ENCODE data around the gene ACIN1. TPM values are rescaled to one million over a fixed set of nuclear protein-coding genes. Genes with fewer than 3 reads are reported as not detected.

ACIN1 gene
- total and polyA plus RNA-seq, 9 donors = 72.5 to 157 (median 131) TPM

DNA sequence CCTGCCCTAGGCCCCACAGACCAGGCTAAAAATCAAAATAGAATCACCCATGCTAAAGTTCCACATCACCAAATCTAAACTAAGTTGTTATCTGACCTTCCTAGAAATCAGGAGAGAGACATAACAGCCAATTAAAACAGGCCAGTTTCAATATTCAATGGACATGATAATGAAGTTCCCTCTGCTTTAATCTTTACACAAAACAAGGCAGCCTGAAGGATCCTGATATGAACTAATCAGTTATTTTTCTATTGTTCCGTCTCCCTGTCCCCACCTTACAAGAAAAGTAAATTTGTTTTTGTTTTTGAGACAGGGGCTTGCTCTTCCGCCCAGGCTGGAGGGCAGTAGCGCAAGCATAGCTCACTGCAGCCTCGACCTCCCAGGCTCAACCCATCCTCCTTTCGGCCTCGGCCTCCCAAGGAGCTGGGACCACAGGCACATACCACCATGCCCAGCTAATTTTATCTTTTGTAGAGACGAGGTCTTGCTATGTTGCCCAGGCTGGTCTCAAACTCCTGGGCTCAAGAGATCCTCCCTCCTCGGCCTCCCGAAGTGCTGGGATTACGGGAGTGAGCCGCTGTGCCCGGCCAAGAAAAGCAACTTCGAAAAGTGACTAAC, 29.5 kb upstream of the ACIN1 start:
- no peak for DNase-seq
- no peaks in the 10 kb centered on the region for H3K36me3 ChIP-seq (ENCODE audit: control insufficient read depth, insufficient read depth, low read length)
- H3K4me1 ChIP-seq (ENCODE audit: control insufficient read depth, insufficient read depth, low read length) = peaks cover 13% of the 10 kb centered on the region
- H3K4me3 ChIP-seq (ENCODE audit: low read length) = no peak overlapping the region
- no peak overlapping the region for H3K27ac ChIP-seq (ENCODE audit: low read length)
- WGBS (ENCODE audit: insufficient coverage) = 96% methylated on average over 9 of the region's 13 CpGs
- H3K9me3 ChIP-seq (replicated peaks; ENCODE audit: control insufficient read depth, low read depth, low read length) = no peaks in the 10 kb centered on the region
- H3K27me3 ChIP-seq (ENCODE audit: control insufficient read depth, insufficient read depth, low read length) = no peaks in the 10 kb centered on the region

DNA sequence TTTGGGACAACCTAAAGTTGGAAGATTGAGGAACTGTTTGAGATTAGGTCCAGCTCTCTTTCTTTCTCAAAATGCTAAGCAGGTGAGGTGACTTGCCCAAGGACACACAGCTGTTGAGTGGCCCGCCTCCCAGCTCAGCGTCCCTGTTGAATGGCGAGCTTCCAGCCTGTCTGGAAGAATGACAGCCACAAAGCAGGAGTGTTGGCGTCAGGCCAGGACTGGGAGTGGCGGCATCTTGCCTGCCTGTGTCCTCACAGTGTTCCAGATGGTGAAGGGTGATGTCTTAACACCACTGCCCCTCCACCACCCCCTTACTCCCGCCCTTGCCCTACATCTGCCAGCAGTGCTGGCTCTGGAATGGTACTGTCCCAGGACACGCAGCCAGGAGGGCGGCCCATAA, 28.5 kb upstream of the ACIN1 start:
- Histone ChIP-seq H3K36me3 (ENCODE audit: control insufficient read depth, insufficient read depth, low read length) (no peaks in the 10 kb centered on the region), H3K9me3 (replicated peaks; ENCODE audit: control insufficient read depth, low read depth, low read length) (no peaks in the 10 kb centered on the region), H3K27ac (ENCODE audit: low read length) (no peak overlapping the region), H3K4me1 (ENCODE audit: control insufficient read depth, insufficient read depth, low read length) (peaks cover 13% of the 10 kb centered on the region), H3K4me3 (ENCODE audit: low read length) (no peak overlapping the region), H3K27me3 (ENCODE audit: control insufficient read depth, insufficient read depth, low read length) (no peaks in the 10 kb centered on the region)
- WGBS (ENCODE audit: insufficient coverage) = 66% methylated on average over 6 of the region's 8 CpGs
- DNase-seq = peak; percentile 32

DNA sequence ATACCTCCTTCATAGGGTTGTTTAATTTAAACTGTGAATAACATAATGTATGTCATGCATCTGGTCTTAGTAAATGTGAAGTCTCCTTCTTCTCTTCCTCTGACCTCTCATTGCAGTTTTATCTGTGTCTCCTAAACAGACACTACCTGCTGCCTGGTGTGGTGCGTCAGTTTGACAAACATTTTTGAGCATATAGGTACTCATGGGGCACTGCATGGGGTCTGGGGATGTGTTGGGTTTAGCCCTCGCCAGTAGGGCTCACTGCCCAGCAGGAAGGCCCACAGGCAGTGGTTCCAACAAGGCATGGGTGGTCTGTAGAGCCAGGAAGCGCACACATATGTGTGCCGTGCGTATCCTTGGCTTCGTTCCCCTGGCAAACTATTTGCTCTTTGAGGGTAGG, 27.1 kb upstream of the ACIN1 start:
- no peaks in the 10 kb centered on the region for H3K9me3 ChIP-seq (replicated peaks; ENCODE audit: control insufficient read depth, low read depth, low read length)
- H3K4me3 ChIP-seq (ENCODE audit: low read length) = no peak overlapping the region
- no peak overlapping the region for H3K27ac ChIP-seq (ENCODE audit: low read length)
- WGBS (ENCODE audit: insufficient coverage) = 81% methylated on average over 4 of the region's 6 CpGs
- no peaks in the 10 kb centered on the region for H3K36me3 ChIP-seq (ENCODE audit: control insufficient read depth, insufficient read depth, low read length)
- H3K4me1 ChIP-seq (ENCODE audit: control insufficient read depth, insufficient read depth, low read length) = peaks cover 13% of the 10 kb centered on the region
- DNase-seq = no peak
- no peaks in the 10 kb centered on the region for H3K27me3 ChIP-seq (ENCODE audit: control insufficient read depth, insufficient read depth, low read length)

DNA sequence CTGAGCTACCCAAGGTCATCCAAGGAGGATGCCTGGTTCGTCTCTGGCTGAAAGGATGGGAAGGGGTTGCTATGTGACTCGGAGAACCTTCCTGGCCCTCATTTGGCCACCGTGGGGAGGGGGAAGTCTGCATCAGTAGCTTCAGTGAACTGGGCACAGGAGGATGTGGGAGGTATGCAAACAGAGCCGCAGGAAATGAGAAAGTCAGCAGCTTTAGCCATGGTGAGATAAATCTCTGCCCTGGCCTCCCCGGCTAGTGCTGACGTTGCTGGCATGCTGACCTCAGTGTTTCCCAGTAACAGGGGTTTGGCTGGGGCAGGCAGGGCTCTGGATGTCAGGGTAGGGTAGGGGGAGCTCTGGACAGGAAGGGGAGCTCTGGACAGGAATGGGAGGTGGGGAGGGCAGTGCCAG, 26.4 kb upstream of the ACIN1 start:
- Histone ChIP-seq H3K9me3 (replicated peaks; ENCODE audit: control insufficient read depth, low read depth, low read length) (no peaks in the 10 kb centered on the region), H3K4me1 (ENCODE audit: control insufficient read depth, insufficient read depth, low read length) (peaks cover 13% of the 10 kb centered on the region), H3K27me3 (ENCODE audit: control insufficient read depth, insufficient read depth, low read length) (no peaks in the 10 kb centered on the region), H3K27ac (ENCODE audit: low read length) (peak overlapping the region; percentile 35), H3K4me3 (ENCODE audit: low read length) (no peak overlapping the region), H3K36me3 (ENCODE audit: control insufficient read depth, insufficient read depth, low read length) (no peaks in the 10 kb centered on the region)
- 46% methylated on average over 6 of the region's 6 CpGs for WGBS (ENCODE audit: insufficient coverage)
- peak; percentile 44 for DNase-seq

DNA sequence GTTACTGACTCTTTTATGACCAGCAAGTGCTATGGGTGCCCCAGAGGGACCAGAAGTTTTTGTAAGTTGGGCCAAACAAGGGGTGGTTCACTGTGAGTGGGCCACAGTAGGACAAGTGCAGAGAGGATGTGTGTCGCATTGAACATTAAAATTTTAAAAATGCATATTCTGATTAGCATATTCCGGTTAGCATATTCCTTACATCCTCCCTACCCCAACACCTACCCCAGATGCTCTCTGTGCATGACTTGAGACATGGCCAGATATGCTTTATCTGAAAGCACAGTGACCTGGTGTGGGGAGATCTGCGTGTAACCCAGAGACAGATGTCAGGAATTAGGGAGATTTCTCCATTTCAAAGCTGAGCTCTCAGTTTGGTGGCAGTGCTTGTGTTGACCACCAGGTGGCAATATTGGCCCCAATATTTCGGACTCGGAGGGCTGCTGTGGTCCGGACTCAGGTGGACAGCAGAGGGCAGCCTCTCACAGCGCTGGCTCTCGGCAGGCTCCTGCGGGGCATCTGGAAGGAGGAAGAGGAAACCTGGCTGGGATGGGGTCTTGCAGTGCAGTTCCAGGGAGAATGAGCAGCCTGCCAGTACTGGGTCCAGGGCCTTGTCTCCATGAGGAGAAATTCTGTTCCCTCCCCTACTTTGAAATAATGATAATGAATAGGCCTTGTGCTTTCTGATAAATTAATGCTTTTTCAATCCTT, 25.8 kb upstream of the ACIN1 start:
- no peak overlapping the region for H3K4me3 ChIP-seq (ENCODE audit: low read length)
- H3K36me3 ChIP-seq (ENCODE audit: control insufficient read depth, insufficient read depth, low read length) = no peaks in the 10 kb centered on the region
- no peaks in the 10 kb centered on the region for H3K27me3 ChIP-seq (ENCODE audit: control insufficient read depth, insufficient read depth, low read length)
- peaks cover 13% of the 10 kb centered on the region for H3K4me1 ChIP-seq (ENCODE audit: control insufficient read depth, insufficient read depth, low read length)
- peak; percentile 92 for DNase-seq
- WGBS (ENCODE audit: insufficient coverage) = 0% methylated on average over 1 of the region's 9 CpGs
- H3K9me3 ChIP-seq (replicated peaks; ENCODE audit: control insufficient read depth, low read depth, low read length) = no peaks in the 10 kb centered on the region
- H3K27ac ChIP-seq (ENCODE audit: low read length) = peak overlapping the region; percentile 35

DNA sequence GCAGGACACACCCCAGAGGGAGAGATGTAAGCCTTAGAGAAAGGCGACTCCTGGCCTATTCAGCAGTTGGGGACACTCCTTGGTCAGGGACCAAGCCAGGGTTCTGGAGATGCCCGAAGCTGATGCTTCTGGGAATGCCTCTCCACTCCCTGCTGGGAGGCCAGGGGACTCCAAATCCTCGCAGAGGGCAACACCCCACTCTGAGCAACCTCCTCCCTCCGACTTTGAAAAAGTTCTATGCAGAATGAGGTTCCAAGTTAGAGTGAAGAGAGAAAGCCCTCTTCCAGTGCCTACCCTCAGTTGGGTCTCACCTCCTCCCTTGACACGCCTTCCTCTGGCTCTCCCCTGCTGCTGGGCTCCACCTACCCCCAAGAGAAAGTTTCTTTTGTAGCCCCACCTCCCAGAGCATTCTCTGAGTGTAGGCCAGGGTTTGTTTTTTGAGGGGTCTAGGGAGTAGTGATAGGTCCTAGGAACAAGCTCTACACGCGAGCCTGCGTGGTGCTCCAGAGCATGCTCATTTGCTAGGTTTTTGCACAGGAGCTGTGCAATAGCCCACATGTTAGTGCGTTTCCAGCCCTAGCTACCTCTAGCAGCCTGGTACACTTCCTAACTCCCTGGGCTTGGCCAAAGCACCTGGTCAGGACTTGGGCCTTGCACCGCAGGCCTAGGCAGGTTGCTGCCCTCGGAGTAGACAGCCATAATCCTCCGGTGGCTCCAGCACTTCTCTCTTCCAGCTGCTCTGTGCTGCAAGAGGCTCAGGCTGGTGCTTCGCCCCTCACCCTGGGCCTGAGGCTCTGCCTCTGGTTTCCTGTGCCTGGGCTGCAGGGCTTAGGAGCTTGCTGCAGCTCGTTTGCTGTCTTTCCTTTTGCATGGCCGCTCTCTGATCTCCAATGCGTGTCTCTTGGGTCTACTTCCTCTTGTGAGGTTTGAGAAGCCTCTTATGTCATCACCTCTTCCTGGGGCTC, 24.7 kb upstream of the ACIN1 start:
- Histone ChIP-seq H3K27ac (ENCODE audit: low read length) (no peak overlapping the region), H3K4me1 (ENCODE audit: control insufficient read depth, insufficient read depth, low read length) (peaks cover 13% of the 10 kb centered on the region), H3K9me3 (replicated peaks; ENCODE audit: control insufficient read depth, low read depth, low read length) (no peaks in the 10 kb centered on the region), H3K4me3 (ENCODE audit: low read length) (no peak overlapping the region), H3K27me3 (ENCODE audit: control insufficient read depth, insufficient read depth, low read length) (no peaks in the 10 kb centered on the region), H3K36me3 (ENCODE audit: control insufficient read depth, insufficient read depth, low read length) (no peaks in the 10 kb centered on the region)
- DNase-seq = peak; percentile 44
- WGBS (ENCODE audit: insufficient coverage) = 54% methylated on average over 9 of the region's 16 CpGs

- Histone ChIP-seq H3K36me3 (ENCODE audit: control insufficient read depth, insufficient read depth, low read length) (no peaks in the 10 kb centered on the region), H3K27me3 (ENCODE audit: control insufficient read depth, insufficient read depth, low read length) (peaks cover 3% of the 10 kb centered on the region), H3K4me3 (ENCODE audit: low read length) (no peak within 1 kb of the TSS), H3K27ac (ENCODE audit: low read length) (no peak within 1 kb of the TSS), H3K4me1 (ENCODE audit: control insufficient read depth, insufficient read depth, low read length) (peaks cover 15% of the 10 kb centered on the region), H3K9me3 (replicated peaks; ENCODE audit: control insufficient read depth, low read depth, low read length) (no peaks in the 10 kb centered on the region)
- 71% methylated on average over 28 of the region's 32 CpGs for WGBS (ENCODE audit: insufficient coverage)
- DNase-seq = no peak
Observed at GRCh38 chr14:23118506-23119362, 23.8 kb upstream of the ACIN1 start, which contains the start of gene CEBPE. TSS of gene CEBPE (minus strand) at chr14:23119255. CDS start at chr14:23119091, 164 bp downstream.

- Histone ChIP-seq H3K27ac (ENCODE audit: low read length) (no peak overlapping the region), H3K27me3 (ENCODE audit: control insufficient read depth, insufficient read depth, low read length) (peaks cover 6% of the 10 kb centered on the region), H3K36me3 (ENCODE audit: control insufficient read depth, insufficient read depth, low read length) (no peaks in the 10 kb centered on the region), H3K4me3 (ENCODE audit: low read length) (no peak overlapping the region), H3K4me1 (ENCODE audit: control insufficient read depth, insufficient read depth, low read length) (peaks cover 19% of the 10 kb centered on the region), H3K9me3 (replicated peaks; ENCODE audit: control insufficient read depth, low read depth, low read length) (no peaks in the 10 kb centered on the region)
- no peak for DNase-seq
- WGBS (ENCODE audit: insufficient coverage) = 80% methylated on average over 30 of the region's 32 CpGs
Observed at GRCh38 chr14:23117371-23118020, 22.6 kb upstream of the ACIN1 start.

DNA sequence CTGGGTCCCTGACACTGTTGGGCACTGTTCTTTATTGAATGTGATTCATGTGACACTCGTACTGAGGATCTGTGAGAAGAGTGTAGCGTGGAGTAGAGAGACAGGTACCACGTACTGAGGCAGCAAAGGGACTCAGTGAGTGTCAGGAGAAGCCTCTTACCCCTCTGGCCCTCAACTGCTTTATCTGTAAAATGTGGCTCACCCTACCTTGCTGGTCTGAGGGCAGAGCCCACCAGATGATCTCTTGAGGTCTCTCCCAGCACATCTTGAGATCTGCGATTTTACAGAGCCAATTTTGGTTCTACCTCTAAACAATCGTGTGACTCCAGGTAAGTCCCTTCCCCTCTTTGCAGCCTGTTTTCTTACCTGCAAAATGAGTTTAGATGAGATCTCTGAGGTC, 21.0 kb upstream of the ACIN1 start:
- DNase-seq = no peak
- Histone ChIP-seq H3K9me3 (replicated peaks; ENCODE audit: control insufficient read depth, low read depth, low read length) (no peaks in the 10 kb centered on the region), H3K27ac (ENCODE audit: low read length) (no peak overlapping the region), H3K27me3 (ENCODE audit: control insufficient read depth, insufficient read depth, low read length) (peaks cover 9% of the 10 kb centered on the region), H3K36me3 (ENCODE audit: control insufficient read depth, insufficient read depth, low read length) (no peaks in the 10 kb centered on the region), H3K4me3 (ENCODE audit: low read length) (no peak overlapping the region), H3K4me1 (ENCODE audit: control insufficient read depth, insufficient read depth, low read length) (peaks cover 17% of the 10 kb centered on the region)
- no CpG with 5 or more reads among the region's 5 CpGs for WGBS (ENCODE audit: insufficient coverage)

All from muscle of leg (tissue), 11 donors.